ENCODE data around the gene KIF1B.

Gene KIF1B

DNA sequence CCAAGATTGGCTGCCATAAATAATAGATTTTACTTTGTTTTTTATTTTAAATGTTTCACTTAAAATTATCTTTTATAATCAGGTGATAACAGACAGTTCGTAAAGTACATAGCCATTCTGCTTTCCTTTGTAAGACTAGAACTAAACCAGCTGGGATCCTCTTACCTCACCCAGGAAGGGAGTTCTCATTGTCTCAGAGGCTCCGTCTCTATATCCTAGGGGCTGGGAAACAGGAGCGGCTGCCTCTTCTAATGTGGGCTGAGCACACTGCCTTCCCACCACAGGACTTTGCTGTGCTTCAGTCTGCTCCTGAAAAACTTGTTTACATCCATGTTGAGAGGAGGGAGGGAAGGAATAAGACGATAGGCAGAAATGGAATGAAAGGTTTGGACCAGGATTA, 142.9 kb downstream of the KIF1B start:
- TF ChIP-seq FOXA1 (IDR thresholded peaks at IDR 0.05) (no peak), BHLHE40 (IDR thresholded peaks at IDR 0.05; ENCODE audit: borderline replicate concordance) (no peak), ZNF384 (IDR thresholded peaks at IDR 0.05) (no peak), CTBP1 (IDR thresholded peaks at IDR 0.05; ENCODE audit: borderline replicate concordance) (no peak), NFRKB (IDR thresholded peaks at IDR 0.05) (no peak), SUZ12 (IDR thresholded peaks at IDR 0.05) (no peak), L3MBTL2 (conservative IDR thresholded peaks at IDR 0.05) (no peak), TARDBP (IDR thresholded peaks at IDR 0.05) (no peak), FOXM1 (IDR thresholded peaks at IDR 0.05; ENCODE audit: borderline replicate concordance) (no peak), FOXK2 (IDR thresholded peaks at IDR 0.05) (no peak), LEF1 (IDR thresholded peaks at IDR 0.05; ENCODE audit: borderline replicate concordance) (no peak), ELF4 (IDR thresholded peaks at IDR 0.05) (no peak), ARNT (IDR thresholded peaks at IDR 0.05) (no peak), SP1 (IDR thresholded peaks at IDR 0.05) (no peak), HDGF (IDR thresholded peaks at IDR 0.05; ENCODE audit: borderline replicate concordance) (no peak)
- TF ChIP-seq, protein P1, sequence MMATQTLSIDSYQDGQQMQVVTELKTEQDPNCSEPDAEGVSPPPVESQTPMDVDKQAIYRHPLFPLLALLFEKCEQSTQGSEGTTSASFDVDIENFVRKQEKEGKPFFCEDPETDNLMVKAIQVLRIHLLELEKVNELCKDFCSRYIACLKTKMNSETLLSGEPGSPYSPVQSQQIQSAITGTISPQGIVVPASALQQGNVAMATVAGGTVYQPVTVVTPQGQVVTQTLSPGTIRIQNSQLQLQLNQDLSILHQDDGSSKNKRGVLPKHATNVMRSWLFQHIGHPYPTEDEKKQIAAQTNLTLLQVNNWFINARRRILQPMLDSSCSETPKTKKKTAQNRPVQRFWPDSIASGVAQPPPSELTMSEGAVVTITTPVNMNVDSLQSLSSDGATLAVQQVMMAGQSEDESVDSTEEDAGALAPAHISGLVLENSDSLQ (IDR thresholded peaks at IDR 0.05) = no peak
- no peak for DNase-seq (ENCODE audit: extremely low spot score)
- ChIA-PET CTCF (no interaction called here), POLR2A (no interaction called here)

DNA sequence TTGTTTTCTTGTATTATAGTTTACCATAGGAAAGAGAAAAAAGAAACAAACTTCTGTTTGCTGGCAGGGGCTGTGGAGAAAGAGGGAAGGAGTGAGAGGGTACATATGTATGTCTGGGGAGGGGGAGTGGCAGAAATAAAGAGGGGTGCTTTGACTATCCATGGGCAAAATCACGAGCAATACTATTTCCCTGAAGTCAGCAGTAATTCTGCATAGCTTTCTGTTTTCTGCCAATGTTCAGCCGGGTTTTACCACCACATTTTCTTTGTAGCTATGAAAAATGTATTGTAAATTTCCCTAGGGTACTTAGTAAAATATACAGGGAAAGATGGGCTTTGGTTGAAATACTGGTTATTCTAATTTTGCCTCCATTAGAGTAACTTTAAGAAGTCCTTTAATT, 143.3 kb downstream of the KIF1B start:
- TF ChIP-seq, protein P1 (IDR thresholded peaks at IDR 0.05) = no peak
- TF ChIP-seq NFRKB (IDR thresholded peaks at IDR 0.05) (no peak), CTBP1 (IDR thresholded peaks at IDR 0.05; ENCODE audit: borderline replicate concordance) (no peak), FOXK2 (IDR thresholded peaks at IDR 0.05) (no peak), TARDBP (IDR thresholded peaks at IDR 0.05) (no peak), FOXM1 (IDR thresholded peaks at IDR 0.05; ENCODE audit: borderline replicate concordance) (no peak), SUZ12 (IDR thresholded peaks at IDR 0.05) (no peak), L3MBTL2 (conservative IDR thresholded peaks at IDR 0.05) (no peak)
- ChIA-PET POLR2A (no interaction called here), CTCF (no interaction called here)
- no peak for DNase-seq (ENCODE audit: extremely low spot score)

DNA sequence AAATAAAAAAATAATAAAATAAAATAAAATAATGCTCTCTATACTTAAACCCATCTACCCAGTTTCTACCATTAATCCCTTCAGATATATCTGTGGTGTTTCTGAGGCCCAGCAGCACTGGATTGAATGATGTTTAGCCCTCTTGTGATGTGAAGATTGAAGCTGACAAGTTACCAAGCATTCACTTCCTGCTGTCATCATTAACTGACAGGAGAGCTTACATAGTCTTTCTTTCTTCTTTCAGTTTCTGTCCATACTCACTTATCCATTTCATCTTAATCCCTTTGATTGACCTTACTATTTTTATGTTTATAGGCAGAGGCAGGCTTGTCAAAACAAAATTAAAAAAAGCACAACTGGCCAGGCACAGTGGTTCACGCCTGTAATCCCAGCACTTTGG, 149.7 kb downstream of the KIF1B start:
- ChIA-PET POLR2A (no interaction called here), CTCF (no interaction called here)
- DNase-seq (ENCODE audit: extremely low spot score) = no peak
- no peak for TF ChIP-seq ZNF384 (IDR thresholded peaks at IDR 0.05)
- TF ChIP-seq NFRKB (IDR thresholded peaks at IDR 0.05) = no peak
- TF ChIP-seq, protein P1 (IDR thresholded peaks at IDR 0.05) = no peak
- TF ChIP-seq ARNT (IDR thresholded peaks at IDR 0.05) = no peak

DNA sequence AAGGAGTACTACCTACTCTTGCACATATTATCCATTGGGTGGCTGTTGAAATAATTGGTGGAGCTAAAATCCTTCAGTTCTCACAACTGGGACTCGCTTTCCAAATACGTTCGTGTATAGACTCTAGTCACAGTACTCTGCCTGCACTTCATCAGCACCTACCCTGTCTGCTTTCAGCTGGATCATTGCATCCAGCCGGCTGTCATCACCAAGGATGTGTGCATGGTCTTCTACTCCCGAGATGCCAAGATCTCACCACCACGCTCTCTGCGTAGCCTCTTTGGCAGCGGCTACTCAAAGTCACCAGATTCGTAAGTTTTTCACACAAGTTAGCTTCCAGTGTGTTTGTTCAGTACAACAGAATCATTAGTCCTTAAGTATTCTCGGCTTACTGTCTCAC, 151.1 kb downstream of the KIF1B start:
- TF ChIP-seq ZNF384 (IDR thresholded peaks at IDR 0.05) (no peak), ARNT (IDR thresholded peaks at IDR 0.05) (no peak), FOXA1 (IDR thresholded peaks at IDR 0.05) (no peak), TARDBP (IDR thresholded peaks at IDR 0.05) (no peak), LEF1 (IDR thresholded peaks at IDR 0.05; ENCODE audit: borderline replicate concordance) (no peak), NFRKB (IDR thresholded peaks at IDR 0.05) (no peak), FOXM1 (IDR thresholded peaks at IDR 0.05; ENCODE audit: borderline replicate concordance) (no peak), SUZ12 (IDR thresholded peaks at IDR 0.05) (no peak)
- CTCF ChIA-PET = no interaction called here
- POLR2A ChIA-PET = no interaction called here
- DNase-seq (ENCODE audit: extremely low spot score) = no peak

DNA sequence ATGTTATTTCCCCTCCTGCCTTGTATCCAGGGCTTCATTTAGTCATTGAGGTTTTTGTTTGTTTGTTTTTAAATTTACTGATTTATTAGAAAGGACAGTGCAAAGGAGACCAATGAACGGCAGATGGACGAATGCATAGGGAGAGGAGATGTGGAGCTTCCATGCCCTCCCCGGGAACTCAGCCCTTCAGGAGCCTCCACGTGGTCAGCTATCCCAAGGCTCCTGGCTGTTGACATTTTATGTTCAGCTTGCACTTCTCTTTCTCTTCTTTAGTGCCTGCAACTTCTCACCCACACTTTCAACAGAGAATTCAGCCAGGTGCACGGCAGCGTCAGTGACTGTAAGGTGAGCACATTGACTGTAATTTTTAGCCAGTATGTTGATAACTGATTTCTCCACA, 157.8 kb downstream of the KIF1B start:
- TF ChIP-seq FOXA1 (IDR thresholded peaks at IDR 0.05) (no peak), BHLHE40 (IDR thresholded peaks at IDR 0.05; ENCODE audit: borderline replicate concordance) (no peak), FOXM1 (IDR thresholded peaks at IDR 0.05; ENCODE audit: borderline replicate concordance) (no peak), FOXK2 (IDR thresholded peaks at IDR 0.05) (no peak), SP1 (IDR thresholded peaks at IDR 0.05) (no peak), L3MBTL2 (conservative IDR thresholded peaks at IDR 0.05) (no peak), ELF4 (IDR thresholded peaks at IDR 0.05) (no peak), LEF1 (IDR thresholded peaks at IDR 0.05; ENCODE audit: borderline replicate concordance) (no peak)
- TF ChIP-seq, protein P1 (IDR thresholded peaks at IDR 0.05) = no peak
- POLR2A ChIA-PET = no interaction called here
- no peak for DNase-seq (ENCODE audit: extremely low spot score)
- CTCF ChIA-PET = no interaction called here

DNA sequence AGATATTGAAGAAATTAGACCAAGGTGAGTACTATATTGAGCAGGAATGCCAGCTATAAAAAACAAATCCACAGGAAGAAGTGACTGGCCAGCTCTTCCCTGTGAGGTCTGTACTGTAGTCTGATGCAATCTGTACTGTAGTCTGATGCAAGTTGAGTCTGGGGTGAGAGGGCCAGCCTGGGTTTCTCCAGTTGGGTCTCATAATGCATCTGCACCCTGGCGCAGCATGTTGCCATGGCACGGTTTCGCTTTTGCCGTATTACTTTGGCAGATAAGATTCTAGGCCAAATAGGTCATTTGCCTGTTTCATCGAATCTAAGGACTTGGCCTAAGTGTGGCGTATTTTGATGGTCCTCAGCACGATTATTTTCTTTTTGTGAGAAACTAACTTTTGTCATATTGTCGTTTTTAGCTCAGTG, 164.1 kb downstream of the KIF1B start:
- ChIA-PET POLR2A (no interaction called here), CTCF (interaction anchor here (0.7 to 0.8 kb wide), 2 partner anchors 25 to 39 kb away, joined by 3 read pairs; no protein-coding TSS in a partner anchor)
- no peak for DNase-seq (ENCODE audit: extremely low spot score)
- TF ChIP-seq, protein P1 (IDR thresholded peaks at IDR 0.05) = no peak
- TF ChIP-seq HDGF (IDR thresholded peaks at IDR 0.05; ENCODE audit: borderline replicate concordance) = no peak
- TF ChIP-seq NFRKB (IDR thresholded peaks at IDR 0.05) = no peak
- TF ChIP-seq BHLHE40 (IDR thresholded peaks at IDR 0.05; ENCODE audit: borderline replicate concordance) = no peak
- TF ChIP-seq FOXK2 (IDR thresholded peaks at IDR 0.05) = no peak
- TF ChIP-seq FOXM1 (IDR thresholded peaks at IDR 0.05; ENCODE audit: borderline replicate concordance) = no peak
- no peak for TF ChIP-seq ELF4 (IDR thresholded peaks at IDR 0.05)
- no peak for TF ChIP-seq SUZ12 (IDR thresholded peaks at IDR 0.05)
- no peak for TF ChIP-seq TARDBP (IDR thresholded peaks at IDR 0.05)
- no peak for TF ChIP-seq ZNF384 (IDR thresholded peaks at IDR 0.05)
- TF ChIP-seq CTBP1 (IDR thresholded peaks at IDR 0.05; ENCODE audit: borderline replicate concordance) = no peak
- no peak for TF ChIP-seq FOXA1 (IDR thresholded peaks at IDR 0.05)
- TF ChIP-seq LEF1 (IDR thresholded peaks at IDR 0.05; ENCODE audit: borderline replicate concordance) = no peak
